HepG2 (cell line): ENCODE measurements around the gene ENG. TPM values are rescaled to one million over a fixed set of nuclear protein-coding genes. Genes with fewer than 3 reads are reported as not detected.
A peak's percentile ranks its signal among the peaks of the same experiment; 100 is the strongest.

Source experiments
- ATF7-NPFF ChIP-seq: sonication (generic); formaldehyde crosslinking; IDR thresholded peaks from 2 replicates; pipeline ENCODE4 v1.8.1; 2023; ENCODE audit warnings: mild to moderate bottlenecking, low read depth, missing genetic modification reagents, moderate library complexity
- CHD2 ChIP-seq: IDR thresholded peaks from 2 replicates; pipeline ENCODE4 v1.6.1; 2011; ENCODE audit warnings: low read depth, low read length, improper control_type of control experiment
- CHD4 ChIP-seq: fragments of 200-600 bp; sonication (generic); IDR thresholded peaks from 2 replicates; pipeline ENCODE4 v1.7.0; 2017; ENCODE audit warnings: mild to moderate bottlenecking, low read length, borderline replicate concordance
- FOXA3 ChIP-seq: IDR thresholded peaks from 2 replicates; pipeline ENCODE4 v1.6.1; 2016; ENCODE audit warnings: missing genetic modification reagents, missing compliant biosample characterization
- IKZF1 ChIP-seq: fragments of 450-650 bp; IDR thresholded peaks from 2 replicates; pipeline ENCODE4 v1.7.1; 2016
- ZBTB34 ChIP-seq: sonication (generic); formaldehyde crosslinking; IDR thresholded peaks from 2 replicates; pipeline ENCODE4 v1.8.0; 2022; ENCODE audit warnings: mild to moderate bottlenecking, missing genetic modification reagents
- ZFAT ChIP-seq: sonication (generic); formaldehyde crosslinking; conservative IDR thresholded peaks from 2 replicates; pipeline ENCODE4 v1.8.1; 2023; ENCODE audit warnings: missing genetic modification reagents, inconsistent platforms
- ZFP37 ChIP-seq: sonication (generic); formaldehyde crosslinking; IDR thresholded peaks from 2 replicates; pipeline ENCODE4 v1.4.0; 2020; ENCODE audit warnings: missing genetic modification reagents, borderline replicate concordance
- ZFY ChIP-seq: sonication (generic); formaldehyde crosslinking; IDR thresholded peaks from 2 replicates; pipeline ENCODE4 v1.4.0; 2020; ENCODE audit warnings: missing genetic modification reagents
- ZNF280B ChIP-seq: sonication (generic); formaldehyde crosslinking; IDR thresholded peaks from 2 replicates; pipeline ENCODE4 v1.5.0; 2020; ENCODE audit warnings: missing genetic modification reagents, mild to moderate bottlenecking, borderline replicate concordance
- ZNF577 ChIP-seq: sonication (generic); formaldehyde crosslinking; IDR thresholded peaks from 2 replicates; pipeline ENCODE4 v1.4.0; 2020; ENCODE audit warnings: mild to moderate bottlenecking, low read depth, missing genetic modification reagents, borderline replicate concordance
- ZSCAN25 ChIP-seq: sonication (generic); formaldehyde crosslinking; IDR thresholded peaks from 2 replicates; pipeline ENCODE4 v1.8.0; 2022; ENCODE audit warnings: mild to moderate bottlenecking, missing genetic modification reagents
- polyA plus RNA-seq, 8 experiments: library from polyadenylated mRNA; depleted of rRNA in 3 of 8; stranded (reverse) in 7 of 8; unstranded in 1 of 8; fragments of >200 nt; fragmentation: Illumina TruSeq in 4 of 8; extraction: Trizol in 4 of 8; gene quantifications; 2 replicates each; pipeline versions ENCODE4 v1.2.1 to v1.2.3, GENCODE V29; 2011 to 2016; ENCODE audit warnings: low read depth in 4 of 8, missing spikeins in 1 of 8, mixed read lengths in 1 of 8; ENCODE audit not compliant: insufficient read depth in 1 of 8
- total RNA-seq, 5 experiments: library from RNA; depleted of rRNA; stranded (reverse); fragments of >200 nt; fragmentation: Illumina TruSeq; extraction: Trizol; gene quantifications; 2 replicates each; pipeline ENCODE4 v1.2.3, GENCODE V29; 2016; ENCODE audit warnings: low read depth in 1 of 5
- TF ChIP-seq, protein P1 (sequence below): sonication (generic); formaldehyde crosslinking; IDR thresholded peaks from 2 replicates; pipeline ENCODE4 v1.9.0; 2022; ENCODE audit warnings: missing genetic modification reagents, mild to moderate bottlenecking, borderline replicate concordance
- TF ChIP-seq, protein P2 (sequence below): sonication (generic); formaldehyde crosslinking; IDR thresholded peaks from 2 replicates; pipeline ENCODE4 v1.4.0; 2020; ENCODE audit warnings: missing genetic modification reagents
- TF ChIP-seq, protein P3 (sequence below): sonication (generic); formaldehyde crosslinking; IDR thresholded peaks from 2 replicates; pipeline ENCODE4 v1.8.0; 2022; ENCODE audit warnings: missing genetic modification reagents, mild to moderate bottlenecking, inconsistent platforms, borderline replicate concordance
- TF ChIP-seq, protein P4 (sequence below): sonication (generic); formaldehyde crosslinking; conservative IDR thresholded peaks from 2 replicates; pipeline ENCODE4 v1.4.0; 2020; ENCODE audit warnings: missing genetic modification reagents

Gene ENG
- total and polyA plus RNA-seq, 2 of the 13 experiments (the other 11 are each of a cell fraction or from before 2014, with no cell fraction given) = 0.02 to 1.1 TPM

GRCh38 chr9:127897193-127897692 lies 42.8 kb upstream of the ENG start (continued):
- no peak for TF ChIP-seq ATF7-NPFF
- no peak for TF ChIP-seq CHD4
- TF ChIP-seq ZFY (CRISPR knock-in tag) = peak; percentile 52; the same call in 1 of the 2 replicates
- TF ChIP-seq CHD2 = no peak
- TF ChIP-seq, protein P1, sequence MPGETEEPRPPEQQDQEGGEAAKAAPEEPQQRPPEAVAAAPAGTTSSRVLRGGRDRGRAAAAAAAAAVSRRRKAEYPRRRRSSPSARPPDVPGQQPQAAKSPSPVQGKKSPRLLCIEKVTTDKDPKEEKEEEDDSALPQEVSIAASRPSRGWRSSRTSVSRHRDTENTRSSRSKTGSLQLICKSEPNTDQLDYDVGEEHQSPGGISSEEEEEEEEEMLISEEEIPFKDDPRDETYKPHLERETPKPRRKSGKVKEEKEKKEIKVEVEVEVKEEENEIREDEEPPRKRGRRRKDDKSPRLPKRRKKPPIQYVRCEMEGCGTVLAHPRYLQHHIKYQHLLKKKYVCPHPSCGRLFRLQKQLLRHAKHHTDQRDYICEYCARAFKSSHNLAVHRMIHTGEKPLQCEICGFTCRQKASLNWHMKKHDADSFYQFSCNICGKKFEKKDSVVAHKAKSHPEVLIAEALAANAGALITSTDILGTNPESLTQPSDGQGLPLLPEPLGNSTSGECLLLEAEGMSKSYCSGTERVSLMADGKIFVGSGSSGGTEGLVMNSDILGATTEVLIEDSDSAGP (CRISPR knock-in tag) = no peak
- TF ChIP-seq ZFAT (CRISPR knock-in tag) = no peak
- TF ChIP-seq, protein P2, sequence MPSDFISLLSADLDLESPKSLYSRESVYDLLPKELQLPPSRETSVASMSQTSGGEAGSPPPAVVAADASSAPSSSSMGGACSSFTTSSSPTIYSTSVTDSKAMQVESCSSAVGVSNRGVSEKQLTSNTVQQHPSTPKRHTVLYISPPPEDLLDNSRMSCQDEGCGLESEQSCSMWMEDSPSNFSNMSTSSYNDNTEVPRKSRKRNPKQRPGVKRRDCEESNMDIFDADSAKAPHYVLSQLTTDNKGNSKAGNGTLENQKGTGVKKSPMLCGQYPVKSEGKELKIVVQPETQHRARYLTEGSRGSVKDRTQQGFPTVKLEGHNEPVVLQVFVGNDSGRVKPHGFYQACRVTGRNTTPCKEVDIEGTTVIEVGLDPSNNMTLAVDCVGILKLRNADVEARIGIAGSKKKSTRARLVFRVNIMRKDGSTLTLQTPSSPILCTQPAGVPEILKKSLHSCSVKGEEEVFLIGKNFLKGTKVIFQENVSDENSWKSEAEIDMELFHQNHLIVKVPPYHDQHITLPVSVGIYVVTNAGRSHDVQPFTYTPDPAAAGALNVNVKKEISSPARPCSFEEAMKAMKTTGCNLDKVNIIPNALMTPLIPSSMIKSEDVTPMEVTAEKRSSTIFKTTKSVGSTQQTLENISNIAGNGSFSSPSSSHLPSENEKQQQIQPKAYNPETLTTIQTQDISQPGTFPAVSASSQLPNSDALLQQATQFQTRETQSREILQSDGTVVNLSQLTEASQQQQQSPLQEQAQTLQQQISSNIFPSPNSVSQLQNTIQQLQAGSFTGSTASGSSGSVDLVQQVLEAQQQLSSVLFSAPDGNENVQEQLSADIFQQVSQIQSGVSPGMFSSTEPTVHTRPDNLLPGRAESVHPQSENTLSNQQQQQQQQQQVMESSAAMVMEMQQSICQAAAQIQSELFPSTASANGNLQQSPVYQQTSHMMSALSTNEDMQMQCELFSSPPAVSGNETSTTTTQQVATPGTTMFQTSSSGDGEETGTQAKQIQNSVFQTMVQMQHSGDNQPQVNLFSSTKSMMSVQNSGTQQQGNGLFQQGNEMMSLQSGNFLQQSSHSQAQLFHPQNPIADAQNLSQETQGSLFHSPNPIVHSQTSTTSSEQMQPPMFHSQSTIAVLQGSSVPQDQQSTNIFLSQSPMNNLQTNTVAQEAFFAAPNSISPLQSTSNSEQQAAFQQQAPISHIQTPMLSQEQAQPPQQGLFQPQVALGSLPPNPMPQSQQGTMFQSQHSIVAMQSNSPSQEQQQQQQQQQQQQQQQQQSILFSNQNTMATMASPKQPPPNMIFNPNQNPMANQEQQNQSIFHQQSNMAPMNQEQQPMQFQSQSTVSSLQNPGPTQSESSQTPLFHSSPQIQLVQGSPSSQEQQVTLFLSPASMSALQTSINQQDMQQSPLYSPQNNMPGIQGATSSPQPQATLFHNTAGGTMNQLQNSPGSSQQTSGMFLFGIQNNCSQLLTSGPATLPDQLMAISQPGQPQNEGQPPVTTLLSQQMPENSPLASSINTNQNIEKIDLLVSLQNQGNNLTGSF (CRISPR knock-in tag) = no peak
- TF ChIP-seq ZNF280B (CRISPR knock-in tag) = no peak; the same call in 1 of the 2 replicates
- TF ChIP-seq, protein P3, sequence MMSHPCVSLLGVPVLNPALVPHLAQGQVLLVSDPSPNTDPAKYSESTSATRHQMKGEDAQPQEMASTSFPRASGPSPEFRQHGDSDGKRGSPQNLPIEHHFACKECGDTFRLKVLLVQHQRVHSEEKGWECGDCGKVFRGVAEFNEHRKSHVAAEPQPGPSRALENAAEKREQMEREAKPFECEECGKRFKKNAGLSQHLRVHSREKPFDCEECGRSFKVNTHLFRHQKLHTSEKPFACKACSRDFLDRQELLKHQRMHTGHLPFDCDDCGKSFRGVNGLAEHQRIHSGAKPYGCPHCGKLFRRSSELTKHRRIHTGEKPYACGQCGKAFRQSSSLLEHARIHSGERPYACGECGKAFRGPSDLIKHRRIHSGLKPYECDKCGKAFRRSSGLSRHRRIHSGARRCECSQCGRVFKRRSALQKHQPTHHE (CRISPR knock-in tag) = no peak
- TF ChIP-seq, protein P4, sequence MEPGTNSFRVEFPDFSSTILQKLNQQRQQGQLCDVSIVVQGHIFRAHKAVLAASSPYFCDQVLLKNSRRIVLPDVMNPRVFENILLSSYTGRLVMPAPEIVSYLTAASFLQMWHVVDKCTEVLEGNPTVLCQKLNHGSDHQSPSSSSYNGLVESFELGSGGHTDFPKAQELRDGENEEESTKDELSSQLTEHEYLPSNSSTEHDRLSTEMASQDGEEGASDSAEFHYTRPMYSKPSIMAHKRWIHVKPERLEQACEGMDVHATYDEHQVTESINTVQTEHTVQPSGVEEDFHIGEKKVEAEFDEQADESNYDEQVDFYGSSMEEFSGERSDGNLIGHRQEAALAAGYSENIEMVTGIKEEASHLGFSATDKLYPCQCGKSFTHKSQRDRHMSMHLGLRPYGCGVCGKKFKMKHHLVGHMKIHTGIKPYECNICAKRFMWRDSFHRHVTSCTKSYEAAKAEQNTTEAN = no peak
- peak; percentile 87 for TF ChIP-seq FOXA3 (CRISPR knock-in tag)
- no peak for TF ChIP-seq ZBTB34
- no peak for TF ChIP-seq ZNF577 (CRISPR knock-in tag)
- TF ChIP-seq ZFP37 (CRISPR knock-in tag) = no peak
- no peak; the same call in none of the 2 replicates for TF ChIP-seq ZSCAN25 (CRISPR knock-in tag)
- TF ChIP-seq IKZF1 = no peak
